HCT116 (cell line): ENCODE data around the gene TESPA1. TPM values are rescaled to one million over a fixed set of nuclear protein-coding genes. Genes with fewer than 3 reads are reported as not detected.

Source experiments
- ATAC-seq: fragments of 200-7000 bp; cut with Tn5 transposase; 2 replicates; pipeline ENCODE4 v1.9.1; 2020; ENCODE audit warnings: mild to moderate bottlenecking, moderate library complexity
- BruUV-seq: library from RNA; stranded (reverse); fragments of 400-500 nt; replicated peaks from 2 replicates; lab custom pipeline; 2021; lab: Mats Ljungman, UMichigan
- CTCF ChIA-PET: fragments of 300-600 bp; sonication (Branson Sonifier 250); formaldehyde crosslinking; loops from one replicate; lab custom pipeline; 2021; ENCODE audit warnings: antibody characterized with exemption; lab: Charles Lee
- POLR2A ChIA-PET: fragments of 300-600, 350-600 bp; sonication (Branson Sonifier 250); formaldehyde crosslinking; loops from one replicate; lab custom pipeline; 2021; ENCODE audit warnings: antibody characterized with exemption; lab: Charles Lee
- RAD21 ChIA-PET, 2 experiments: fragments of 300-600 bp; sonication (Branson Sonifier 250); formaldehyde crosslinking; loops; one replicate each; lab custom pipeline; 2023; ENCODE audit warnings: low total read pairs in 2 of 2; ENCODE audit not compliant: uncharacterized antibody in 2 of 2, unreplicated experiment in 2 of 2, low non-redundant PET in 1 of 2; lab: Charles Lee
- DNase-seq: peaks from one replicate; pipeline ENCODE4 v3.0.0-alpha.2; 2010; ENCODE audit warnings: low read depth, low spot score
- H2AFZ ChIP-seq: fragments of 200-600 bp; shearing (Covaris generic), sonication (generic); 2 replicates; pipeline ENCODE4 v1.6.1; 2017; ENCODE audit warnings: low read depth, mixed run types, mixed read lengths, antibody characterized with exemption, low read length; ENCODE audit not compliant: poor library complexity, severe bottlenecking
- H3K27ac ChIP-seq: 2 replicates; pipeline ENCODE4 v1.5.1; 2012; ENCODE audit warnings: low read depth, low read length
- H3K27me3 ChIP-seq: fragments of 200-600 bp; sonication (generic); 2 replicates; pipeline ENCODE4 v1.6.1; 2016; ENCODE audit warnings: mixed run types, low read length, mixed read lengths; ENCODE audit not compliant: insufficient read depth
- H3K36me3 ChIP-seq, 2 experiments: fragments of 200-500 bp in 1 of 2; fragments of 200-600 bp in 1 of 2; sonication (Bioruptor generic) in 1 of 2; sonication (generic) in 1 of 2; 2 replicates each; pipeline versions ENCODE4 v1.5.1 to v1.6.1; 2014 to 2016; ENCODE audit warnings: low read length in 2 of 2, inconsistent platforms in 1 of 2, mixed read lengths in 1 of 2, mixed run types in 1 of 2; ENCODE audit not compliant: insufficient read depth in 2 of 2, control insufficient read depth in 1 of 2
- H3K4me1 ChIP-seq, 2 experiments: fragments of 200-600 bp in 1 of 2; sonication (generic) in 1 of 2; 2 replicates each; pipeline versions ENCODE4 v1.5.1 to v1.6.1; 2012 to 2017; ENCODE audit warnings: low read length in 2 of 2, inconsistent platforms in 1 of 2, mild to moderate bottlenecking in 1 of 2, mixed read lengths in 1 of 2, mixed run types in 1 of 2, moderate library complexity in 1 of 2; ENCODE audit not compliant: insufficient read depth in 2 of 2, control insufficient read depth in 1 of 2
- H3K4me2 ChIP-seq: fragments of 200-600 bp; sonication (generic); 2 replicates; pipeline ENCODE4 v1.6.1; 2017; ENCODE audit warnings: mixed run types, low read length, mixed read lengths
- H3K4me3 ChIP-seq, 2 experiments: fragments of 200-600 bp in 1 of 2; sonication (generic) in 1 of 2; replicated peaks in 1 of 2; 2 replicates each; pipeline ENCODE4 v1.5.1; 2011 to 2016; ENCODE audit warnings: low read length in 2 of 2, control low read depth in 1 of 2, low read depth in 1 of 2, mild to moderate bottlenecking in 1 of 2, mixed read lengths in 1 of 2, mixed run types in 1 of 2
- H3K79me2 ChIP-seq: fragments of 200-600 bp; sonication (generic); 2 replicates; pipeline ENCODE4 v1.6.1; 2017; ENCODE audit warnings: mild to moderate bottlenecking, mixed run types, low read length, moderate library complexity, mixed read lengths; ENCODE audit not compliant: insufficient read depth
- H3K9ac ChIP-seq: fragments of 200-600 bp; sonication (generic); 2 replicates; pipeline ENCODE4 v1.6.1; 2016; ENCODE audit warnings: low read length, mixed read lengths
- H3K9me2 ChIP-seq: fragments of 200-600 bp; sonication (generic), shearing (Covaris generic); 2 replicates; pipeline ENCODE4 v1.6.1; 2017; ENCODE audit warnings: mixed run types, mild to moderate bottlenecking, moderate library complexity; ENCODE audit not compliant: insufficient read depth
- H3K9me3 ChIP-seq, 2 experiments: fragments of 200-500 bp in 1 of 2; fragments of 200-600 bp in 1 of 2; sonication (Bioruptor generic) in 1 of 2; sonication (generic) in 1 of 2; 2 replicates each; pipeline ENCODE4 v1.6.1; 2014 to 2017; ENCODE audit warnings: low read length in 2 of 2, mixed read lengths in 2 of 2, inconsistent platforms in 1 of 2, low read depth in 1 of 2, mild to moderate bottlenecking in 1 of 2, mixed run types in 1 of 2, moderate library complexity in 1 of 2; ENCODE audit not compliant: control insufficient read depth in 1 of 2, insufficient read depth in 1 of 2
- H4K20me1 ChIP-seq: fragments of 200-600 bp; sonication (generic), shearing (Covaris generic); 2 replicates; pipeline ENCODE4 v1.6.1; 2017; ENCODE audit warnings: mixed run types, mild to moderate bottlenecking, moderate library complexity; ENCODE audit not compliant: insufficient read depth
- EZH2phosphoT487 ChIP-seq: fragments of 200-600 bp; IDR thresholded peaks from 2 replicates; pipeline ENCODE4 v1.6.1; 2018; ENCODE audit warnings: antibody characterized with exemption, borderline replicate concordance
- JUND ChIP-seq: IDR thresholded peaks from 2 replicates; pipeline ENCODE4 v1.6.1; 2012
- POLR2A ChIP-seq: IDR thresholded peaks from 2 replicates; pipeline ENCODE4 v1.7.0; 2011; ENCODE audit warnings: borderline replicate concordance; ENCODE audit not compliant: insufficient read depth, insufficient read length; ENCODE audit errors: extremely low read depth
- POLR2AphosphoS5 ChIP-seq: IDR thresholded peaks from 2 replicates; pipeline ENCODE4 v1.6.1; 2011; ENCODE audit warnings: mild to moderate bottlenecking, low read depth, low read length, moderate library complexity
- SP1 ChIP-seq: IDR thresholded peaks from 2 replicates; pipeline ENCODE4 v1.6.1; 2012; ENCODE audit warnings: low read depth
- SRF ChIP-seq: IDR thresholded peaks from 2 replicates; pipeline ENCODE4 v1.6.1; 2012; ENCODE audit warnings: low read depth
- TCF7L2 ChIP-seq: IDR thresholded peaks from 2 replicates; pipeline ENCODE4 v1.7.0; 2011; ENCODE audit warnings: borderline replicate concordance, inconsistent platforms; ENCODE audit not compliant: insufficient read depth, insufficient read length; ENCODE audit errors: extremely low read depth
- ZFX ChIP-seq: fragments of 450-650 bp; IDR thresholded peaks from 2 replicates; pipeline ENCODE4 v1.6.1; 2017
- ZNF274 ChIP-seq: fragments of 200-500 bp; sonication (Bioruptor generic); IDR thresholded peaks from 2 replicates; pipeline ENCODE4 v1.6.1; 2014; ENCODE audit warnings: mild to moderate bottlenecking, low read depth, low read length, inconsistent platforms
- intact Hi-C: fragments of 100-400 bp; cut with micrococcal nuclease; formaldehyde crosslinking; loops from 2 replicates; pipeline ENCODE4 v1.10.0; 2022
- total RNA-seq: library from RNA; stranded (reverse); gene quantifications from one replicate; pipeline ENCODE4 v1.2.1, GENCODE V29; 2021; ENCODE audit not compliant: unreplicated experiment
- TF ChIP-seq, protein P1 (sequence below): IDR thresholded peaks from 2 replicates; pipeline ENCODE4 v1.6.1; 2012
- TF ChIP-seq, protein P2 (sequence below): IDR thresholded peaks from 2 replicates; pipeline ENCODE4 v1.6.1; 2011; ENCODE audit warnings: mild to moderate bottlenecking, low read length, moderate library complexity; ENCODE audit not compliant: insufficient replicate concordance; ENCODE audit errors: extremely low read depth
- TF ChIP-seq, protein P3 (sequence below), 3 experiments: fragments of 200-600 bp in 1 of 3; sonication (generic) in 1 of 3; IDR thresholded peaks in 2 of 3; conservative IDR thresholded peaks in 1 of 3; 2 replicates each; pipeline ENCODE4 v1.5.1; 2012 to 2017; ENCODE audit warnings: low read depth in 2 of 3, low read length in 2 of 3, antibody characterized with exemption in 1 of 3, borderline replicate concordance in 1 of 3, control low read depth in 1 of 3, mild to moderate bottlenecking in 1 of 3, mixed read lengths in 1 of 3, mixed run types in 1 of 3, moderate library complexity in 1 of 3; ENCODE audit not compliant: insufficient read depth in 1 of 3

Gene TESPA1
- total RNA-seq, 1 experiment from 2014 or later, result 0.27 TPM

DNA sequence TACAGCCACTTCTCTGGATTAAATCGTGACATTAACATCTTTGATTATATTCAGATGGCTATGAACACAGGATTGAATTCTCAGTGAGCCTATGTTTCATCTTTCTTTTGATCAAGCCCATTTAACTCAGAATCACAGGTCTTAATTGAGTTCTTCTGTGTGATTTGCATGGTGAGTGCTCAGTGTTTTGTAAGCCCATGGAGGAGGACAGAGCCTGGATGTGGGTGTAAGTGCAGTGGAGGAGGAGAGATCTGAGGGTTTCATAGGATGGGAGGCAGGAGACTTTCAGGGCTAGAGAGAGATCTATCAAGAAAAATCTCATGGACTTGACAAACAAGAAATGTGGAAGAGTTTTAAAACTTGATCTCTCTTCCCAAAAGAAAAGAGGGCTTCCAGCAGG lies 5.3 kb upstream of the TESPA1 start:
- no peak for TF ChIP-seq ZFX
- TF ChIP-seq SRF, result no peak
- no peak for TF ChIP-seq TCF7L2
- TF ChIP-seq POLR2A, result no peak
- TF ChIP-seq JUND, result no peak
- no peak for TF ChIP-seq POLR2AphosphoS5
- no peak for TF ChIP-seq EZH2phosphoT487
- no peak for TF ChIP-seq ZNF274
- TF ChIP-seq, all 23 proteins: peak for 0
- ChIA-PET POLR2A (no interaction called here), CTCF (no interaction called here), RAD21 (no interaction called here)
- no TSS peak for BruUV-seq
- Histone ChIP-seq H3K4me1 (peaks cover 0 to 2% of the 10 kb centered on the region in 2 experiments; a peak in 1 of 4 replicates), H2AFZ (no peak overlapping the region), H3K4me3 (no peak overlapping the region), H3K79me2 (no peaks in the 10 kb centered on the region), H3K27ac (no peak overlapping the region), H3K4me2 (no peak overlapping the region), H3K36me3 (no peaks in the 10 kb centered on the region), H3K27me3 (peaks cover 62% of the 10 kb centered on the region), H3K9me2 (no peaks in the 10 kb centered on the region), H4K20me1 (no peaks in the 10 kb centered on the region), H3K9ac (no peak overlapping the region), H3K9me3 (no peaks in the 10 kb centered on the region)
- DNase-seq (no peak), ATAC-seq (no peak)
- intact Hi-C loops, result no loop called here

DNA sequence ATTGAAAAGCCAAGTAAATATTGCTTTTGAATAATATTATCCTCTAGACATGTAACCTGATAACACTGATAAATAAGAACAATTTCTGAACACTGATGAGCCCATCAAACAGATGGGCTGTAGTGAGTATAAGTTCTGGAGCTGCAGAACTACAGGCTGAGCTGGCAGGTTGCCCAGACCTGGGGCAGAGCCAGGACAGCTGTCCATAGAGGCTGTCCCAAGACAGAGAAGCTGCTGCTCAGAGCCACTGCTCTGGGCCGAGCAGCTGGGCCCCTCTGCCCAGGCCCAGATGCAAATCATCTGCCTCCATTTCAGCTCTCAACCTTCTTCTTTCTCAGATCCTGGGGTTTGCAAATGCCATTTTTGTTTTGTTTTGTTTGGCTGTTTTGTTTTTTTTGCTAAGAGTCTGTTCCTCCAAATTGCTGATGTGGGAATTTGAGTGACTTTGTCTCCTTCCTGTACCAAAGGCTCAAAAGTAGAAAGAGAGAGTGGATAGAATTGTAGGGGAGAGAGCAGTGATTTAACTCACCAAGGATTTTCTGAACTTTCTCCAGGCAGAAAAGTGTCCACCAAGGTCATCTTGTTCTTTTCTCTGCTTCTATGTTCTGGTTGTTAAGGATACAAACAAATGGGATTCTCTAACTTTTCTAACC lies 4.0 kb upstream of the TESPA1 start:
- Histone ChIP-seq H3K4me1 (peaks cover 0 to 2% of the 10 kb centered on the region in 2 experiments; a peak in 1 of 4 replicates), H3K27ac (no peak overlapping the region), H3K4me3 (no peak overlapping the region), H3K9me2 (no peaks in the 10 kb centered on the region), H3K79me2 (no peaks in the 10 kb centered on the region), H3K4me2 (no peak overlapping the region), H3K9ac (no peak overlapping the region), H4K20me1 (no peaks in the 10 kb centered on the region)
- ATAC-seq, result no peak
- POLR2A ChIA-PET, result no interaction called here
- CTCF ChIA-PET, result interaction anchor here (1.2 kb wide), 1 partner anchor 84 kb away, joined by 7 read pairs; no protein-coding TSS in a partner anchor
- RAD21 ChIA-PET, result no interaction called here
- TF ChIP-seq, protein P1, sequence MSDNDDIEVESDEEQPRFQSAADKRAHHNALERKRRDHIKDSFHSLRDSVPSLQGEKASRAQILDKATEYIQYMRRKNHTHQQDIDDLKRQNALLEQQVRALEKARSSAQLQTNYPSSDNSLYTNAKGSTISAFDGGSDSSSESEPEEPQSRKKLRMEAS, result no peak
- TF ChIP-seq, protein P2, sequence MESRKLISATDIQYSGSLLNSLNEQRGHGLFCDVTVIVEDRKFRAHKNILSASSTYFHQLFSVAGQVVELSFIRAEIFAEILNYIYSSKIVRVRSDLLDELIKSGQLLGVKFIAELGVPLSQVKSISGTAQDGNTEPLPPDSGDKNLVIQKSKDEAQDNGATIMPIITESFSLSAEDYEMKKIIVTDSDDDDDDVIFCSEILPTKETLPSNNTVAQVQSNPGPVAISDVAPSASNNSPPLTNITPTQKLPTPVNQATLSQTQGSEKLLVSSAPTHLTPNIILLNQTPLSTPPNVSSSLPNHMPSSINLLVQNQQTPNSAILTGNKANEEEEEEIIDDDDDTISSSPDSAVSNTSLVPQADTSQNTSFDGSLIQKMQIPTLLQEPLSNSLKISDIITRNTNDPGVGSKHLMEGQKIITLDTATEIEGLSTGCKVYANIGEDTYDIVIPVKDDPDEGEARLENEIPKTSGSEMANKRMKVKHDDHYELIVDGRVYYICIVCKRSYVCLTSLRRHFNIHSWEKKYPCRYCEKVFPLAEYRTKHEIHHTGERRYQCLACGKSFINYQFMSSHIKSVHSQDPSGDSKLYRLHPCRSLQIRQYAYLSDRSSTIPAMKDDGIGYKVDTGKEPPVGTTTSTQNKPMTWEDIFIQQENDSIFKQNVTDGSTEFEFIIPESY, result no peak
- TF ChIP-seq, protein P3, sequence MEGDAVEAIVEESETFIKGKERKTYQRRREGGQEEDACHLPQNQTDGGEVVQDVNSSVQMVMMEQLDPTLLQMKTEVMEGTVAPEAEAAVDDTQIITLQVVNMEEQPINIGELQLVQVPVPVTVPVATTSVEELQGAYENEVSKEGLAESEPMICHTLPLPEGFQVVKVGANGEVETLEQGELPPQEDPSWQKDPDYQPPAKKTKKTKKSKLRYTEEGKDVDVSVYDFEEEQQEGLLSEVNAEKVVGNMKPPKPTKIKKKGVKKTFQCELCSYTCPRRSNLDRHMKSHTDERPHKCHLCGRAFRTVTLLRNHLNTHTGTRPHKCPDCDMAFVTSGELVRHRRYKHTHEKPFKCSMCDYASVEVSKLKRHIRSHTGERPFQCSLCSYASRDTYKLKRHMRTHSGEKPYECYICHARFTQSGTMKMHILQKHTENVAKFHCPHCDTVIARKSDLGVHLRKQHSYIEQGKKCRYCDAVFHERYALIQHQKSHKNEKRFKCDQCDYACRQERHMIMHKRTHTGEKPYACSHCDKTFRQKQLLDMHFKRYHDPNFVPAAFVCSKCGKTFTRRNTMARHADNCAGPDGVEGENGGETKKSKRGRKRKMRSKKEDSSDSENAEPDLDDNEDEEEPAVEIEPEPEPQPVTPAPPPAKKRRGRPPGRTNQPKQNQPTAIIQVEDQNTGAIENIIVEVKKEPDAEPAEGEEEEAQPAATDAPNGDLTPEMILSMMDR (IDR thresholded peaks at IDR 0.05 in 2 of 3, conservative IDR thresholded peaks at IDR 0.05 in 1 of 3; ENCODE audit: borderline replicate concordance in 1 of 3, insufficient read depth in 1 of 3, low read depth in 2 of 3, low read length in 2 of 3), result no peak
- no peak for TF ChIP-seq SP1
- TF ChIP-seq, all 23 proteins: peak for 0
- no TSS peak for BruUV-seq
- no peak for DNase-seq
- Histone ChIP-seq H3K9me3 (no peaks in the 10 kb centered on the region), H3K27me3 (peaks cover 70% of the 10 kb centered on the region), H3K36me3 (no peaks in the 10 kb centered on the region), H2AFZ (no peak overlapping the region)
- intact Hi-C loops, result no loop called here
